ENCODE measurements around the gene ZNF384.

ZNF384 gene

DNA sequence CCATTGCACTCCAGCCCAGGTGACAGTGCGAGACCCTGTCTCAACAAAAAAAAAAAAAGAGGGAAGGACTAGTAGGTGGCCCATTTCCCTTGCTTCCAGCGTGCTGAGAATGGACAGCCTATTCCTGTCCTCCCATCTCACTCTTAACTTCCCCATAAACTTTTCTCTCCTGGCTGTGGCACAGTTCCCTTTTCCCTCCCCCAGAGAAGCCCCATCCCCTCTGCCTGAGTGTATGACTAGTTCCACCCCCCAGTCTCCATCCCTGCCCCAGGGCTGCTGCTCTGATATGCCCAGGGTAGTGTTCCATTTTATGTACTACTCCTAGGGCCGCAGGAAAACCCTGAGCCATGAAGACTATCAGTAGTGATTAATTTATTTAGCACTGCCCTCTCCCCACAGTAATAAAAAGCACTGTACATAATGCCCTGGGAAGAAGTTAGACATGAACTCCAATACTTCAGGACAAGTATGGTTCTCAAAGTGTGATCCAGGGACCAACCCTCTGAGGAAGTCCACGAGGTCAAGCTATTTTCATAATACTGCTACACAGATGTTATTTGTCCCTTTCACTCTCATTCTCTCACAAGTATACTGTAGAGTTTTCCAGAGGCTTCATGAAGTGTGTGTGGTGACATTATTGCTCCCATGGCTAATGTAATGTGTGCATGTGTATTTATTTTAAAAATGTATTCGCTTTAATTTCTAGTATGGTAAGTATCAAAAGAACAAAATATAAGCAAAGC is 70.5 kb downstream of the ZNF384 start:
- DNase-seq, result no peak
